ENCODE data around the gene RIMBP3C. TPM values are rescaled to one million over a fixed set of nuclear protein-coding genes. Genes with fewer than 3 reads are reported as not detected.
"Not testable (repeated sequence)": the region's sequence is repeated elsewhere in the genome, so short reads cannot be mapped to it uniquely, and the experiment has no call there.

RIMBP3C gene
- total and polyA plus RNA-seq, 2 donors (not counting 1 experiment from before 2014, with no cell fraction given), result 0.22 to 0.89 TPM

DNA sequence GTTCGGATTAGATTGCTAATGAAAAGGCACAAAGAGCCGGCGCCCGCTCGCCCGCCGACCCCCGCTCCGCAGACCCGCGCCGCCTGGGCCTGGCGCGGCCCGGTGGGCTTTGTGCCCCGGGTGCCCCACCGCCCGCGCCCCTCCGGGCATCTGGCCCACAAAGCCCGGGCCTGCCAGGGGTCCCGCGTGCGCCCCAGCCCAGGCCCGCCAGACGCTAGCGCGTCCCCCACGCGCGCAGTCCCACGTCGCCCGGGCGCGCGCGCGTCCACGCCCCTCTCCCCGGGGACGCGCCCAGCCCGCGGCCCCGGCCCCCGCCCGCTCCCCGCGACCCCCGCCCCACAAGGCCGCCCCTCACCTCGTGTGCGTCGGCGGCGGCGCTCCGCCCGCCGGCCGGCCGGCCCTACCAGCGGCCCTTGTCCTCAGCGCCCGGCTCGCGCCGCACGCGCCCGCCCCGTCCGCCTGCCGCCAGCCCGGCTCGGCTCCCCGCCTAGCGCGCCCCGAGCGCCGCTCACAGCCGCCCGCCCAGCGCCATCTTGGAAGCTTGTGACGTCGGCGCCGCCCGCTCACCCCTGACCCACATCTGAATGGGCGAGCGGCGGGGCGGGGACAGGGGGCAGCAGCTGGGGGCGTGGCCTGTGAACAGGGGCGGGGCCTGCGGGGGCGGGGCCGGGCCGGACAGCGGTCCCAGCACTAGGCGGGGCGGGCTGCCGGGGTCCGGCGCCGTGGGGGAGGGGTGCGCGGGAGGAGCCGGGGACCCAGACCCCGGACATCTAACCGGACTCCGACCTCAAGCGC is 34.1 kb downstream of the RIMBP3C start:
- H3K9me3 Mint-ChIP-seq (ENCODE audit: insufficient read depth); CTCF ChIA-PET; H2AFZ ChIP-seq (ENCODE audit: insufficient read depth, low read depth, low read length, poor library complexity, severe bottlenecking); H3K4me2 ChIP-seq (replicated peaks; ENCODE audit: low read depth, low read length, poor library complexity, severe bottlenecking); H3K9me3 ChIP-seq (ENCODE audit: control extremely low read depth in 1 of 3, control insufficient read depth in 2 of 3, insufficient read depth in 1 of 3, low read length in 2 of 3); H3K27me3 ChIP-seq (replicated peaks in 1 of 4; ENCODE audit: control extremely low read depth in 1 of 4, control insufficient read depth in 3 of 4, insufficient read depth in 4 of 4, low read length in 3 of 4); H3K4me3 ChIP-seq (ENCODE audit: control extremely low read depth in 1 of 5, extremely low read depth in 1 of 5, insufficient read depth in 1 of 5, low read depth in 2 of 5, low read length in 4 of 5); H3K4me1 Mint-ChIP-seq; H3K79me2 ChIP-seq (ENCODE audit: control insufficient read depth, insufficient read depth, low read length); H3K27me3 Mint-ChIP-seq; H3K4me3 Mint-ChIP-seq; H3K36me3 ChIP-seq (replicated peaks in 1 of 2; ENCODE audit: control extremely low read depth in 1 of 2, control insufficient read depth in 1 of 2, extremely low read depth in 1 of 2, insufficient read depth in 2 of 2, low read length in 1 of 2); intact Hi-C loops (cut with micrococcal nuclease); H4K20me1 ChIP-seq (ENCODE audit: control insufficient read depth, insufficient read depth, low read length, poor library complexity, severe bottlenecking); H3K4me1 ChIP-seq (ENCODE audit: control insufficient read depth in 2 of 2, insufficient read depth in 2 of 2, low read length in 2 of 2); POLR2A ChIA-PET; H3K9ac ChIP-seq (ENCODE audit: low read length); H3K27ac Mint-ChIP-seq; DNase-seq; H3K27ac ChIP-seq (ENCODE audit: low read length in 2 of 2): not testable (repeated sequence)
- peak; percentile 83 for ATAC-seq (ENCODE audit: low read depth)
- no CpG with 5 or more reads among the region's 115 CpGs for WGBS (ENCODE audit: insufficient coverage)

GRCh38 chr22:21516522-21516921 is 34.7 kb downstream of the RIMBP3C start:
- ATAC-seq (ENCODE audit: low read depth); H4K20me1 ChIP-seq (ENCODE audit: control insufficient read depth, insufficient read depth, low read length, poor library complexity, severe bottlenecking); H3K9me3 Mint-ChIP-seq (ENCODE audit: insufficient read depth); intact Hi-C loops (cut with micrococcal nuclease); H3K4me2 ChIP-seq (replicated peaks; ENCODE audit: low read depth, low read length, poor library complexity, severe bottlenecking); H3K27ac Mint-ChIP-seq; H3K4me3 ChIP-seq (ENCODE audit: control extremely low read depth in 1 of 5, extremely low read depth in 1 of 5, insufficient read depth in 1 of 5, low read depth in 2 of 5, low read length in 4 of 5); H3K4me3 Mint-ChIP-seq; H3K9ac ChIP-seq (ENCODE audit: low read length); CTCF ChIA-PET; H3K36me3 ChIP-seq (replicated peaks in 1 of 2; ENCODE audit: control extremely low read depth in 1 of 2, control insufficient read depth in 1 of 2, extremely low read depth in 1 of 2, insufficient read depth in 2 of 2, low read length in 1 of 2); H2AFZ ChIP-seq (ENCODE audit: insufficient read depth, low read depth, low read length, poor library complexity, severe bottlenecking); POLR2A ChIA-PET; H3K27me3 Mint-ChIP-seq; DNase-seq; H3K27me3 ChIP-seq (replicated peaks in 1 of 4; ENCODE audit: control extremely low read depth in 1 of 4, control insufficient read depth in 3 of 4, insufficient read depth in 4 of 4, low read length in 3 of 4); H3K9me3 ChIP-seq (ENCODE audit: control extremely low read depth in 1 of 3, control insufficient read depth in 2 of 3, insufficient read depth in 1 of 3, low read length in 2 of 3); H3K79me2 ChIP-seq (ENCODE audit: control insufficient read depth, insufficient read depth, low read length); H3K27ac ChIP-seq (ENCODE audit: low read length in 2 of 2); H3K4me1 Mint-ChIP-seq; H3K4me1 ChIP-seq (ENCODE audit: control insufficient read depth in 2 of 2, insufficient read depth in 2 of 2, low read length in 2 of 2): not testable (repeated sequence)
- no CpG with 5 or more reads among the region's 22 CpGs for WGBS (ENCODE audit: insufficient coverage)

DNA sequence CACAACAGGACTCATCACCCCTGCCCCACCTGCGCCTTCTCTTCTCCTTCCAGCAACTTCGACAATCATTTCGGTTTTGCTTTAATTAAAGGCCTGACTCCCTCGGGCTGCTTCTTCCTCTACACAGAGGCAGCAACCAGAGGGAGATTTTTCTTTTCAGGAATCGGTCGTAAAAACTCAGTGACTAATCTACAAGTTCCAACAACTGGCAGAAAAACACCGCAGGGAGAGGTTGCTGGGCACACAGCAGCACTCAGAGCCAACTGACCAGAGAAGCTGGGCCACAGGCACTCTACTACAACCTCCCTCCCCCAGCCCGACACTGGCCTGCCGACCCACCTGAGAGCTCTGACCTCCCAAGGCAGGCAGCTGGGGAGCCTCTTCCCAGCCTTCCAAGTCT is 36.0 kb downstream of the RIMBP3C start:
- intact Hi-C loops (cut with micrococcal nuclease); H3K4me3 Mint-ChIP-seq; H3K27me3 ChIP-seq (replicated peaks in 1 of 4; ENCODE audit: control extremely low read depth in 1 of 4, control insufficient read depth in 3 of 4, insufficient read depth in 4 of 4, low read length in 3 of 4); CTCF ChIA-PET; H3K27ac Mint-ChIP-seq; H3K9me3 Mint-ChIP-seq (ENCODE audit: insufficient read depth); H3K27ac ChIP-seq (ENCODE audit: low read length in 2 of 2); H3K4me2 ChIP-seq (replicated peaks; ENCODE audit: low read depth, low read length, poor library complexity, severe bottlenecking); POLR2A ChIA-PET; H2AFZ ChIP-seq (ENCODE audit: insufficient read depth, low read depth, low read length, poor library complexity, severe bottlenecking); H3K9ac ChIP-seq (ENCODE audit: low read length); DNase-seq; H3K9me3 ChIP-seq (ENCODE audit: control extremely low read depth in 1 of 3, control insufficient read depth in 2 of 3, insufficient read depth in 1 of 3, low read length in 2 of 3); H3K27me3 Mint-ChIP-seq; ATAC-seq (ENCODE audit: low read depth); H4K20me1 ChIP-seq (ENCODE audit: control insufficient read depth, insufficient read depth, low read length, poor library complexity, severe bottlenecking); H3K4me3 ChIP-seq (ENCODE audit: control extremely low read depth in 1 of 5, extremely low read depth in 1 of 5, insufficient read depth in 1 of 5, low read depth in 2 of 5, low read length in 4 of 5); H3K4me1 ChIP-seq (ENCODE audit: control insufficient read depth in 2 of 2, insufficient read depth in 2 of 2, low read length in 2 of 2); H3K79me2 ChIP-seq (ENCODE audit: control insufficient read depth, insufficient read depth, low read length); H3K36me3 ChIP-seq (replicated peaks in 1 of 2; ENCODE audit: control extremely low read depth in 1 of 2, control insufficient read depth in 1 of 2, extremely low read depth in 1 of 2, insufficient read depth in 2 of 2, low read length in 1 of 2); H3K4me1 Mint-ChIP-seq: not testable (repeated sequence)
- no CpG with 5 or more reads among the region's 9 CpGs for WGBS (ENCODE audit: insufficient coverage)

DNA sequence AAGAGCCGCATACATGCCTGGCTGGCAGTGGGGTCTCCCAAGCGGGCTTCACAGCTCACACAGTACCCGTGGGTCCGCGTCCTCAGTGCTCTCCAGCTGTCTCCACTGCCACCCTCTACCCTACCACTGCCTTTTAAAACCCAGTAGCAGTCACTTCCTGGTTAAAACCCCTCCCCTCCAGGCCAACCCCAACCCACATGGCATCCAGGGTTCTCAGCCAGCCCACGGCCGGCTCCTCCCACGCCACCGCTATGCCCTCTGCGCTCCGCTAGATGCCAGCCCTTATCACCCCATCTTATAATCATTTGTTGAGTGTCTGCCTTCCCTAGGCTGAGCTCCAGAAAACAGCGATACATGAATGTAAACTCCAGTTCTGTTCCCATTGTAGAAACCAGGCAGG is 37.1 kb downstream of the RIMBP3C start:
- H3K4me1 Mint-ChIP-seq; H3K9me3 ChIP-seq (ENCODE audit: control extremely low read depth in 1 of 3, control insufficient read depth in 2 of 3, insufficient read depth in 1 of 3, low read length in 2 of 3); H3K27me3 Mint-ChIP-seq; H3K27me3 ChIP-seq (replicated peaks in 1 of 4; ENCODE audit: control extremely low read depth in 1 of 4, control insufficient read depth in 3 of 4, insufficient read depth in 4 of 4, low read length in 3 of 4); H3K27ac ChIP-seq (ENCODE audit: low read length in 2 of 2); H3K4me3 Mint-ChIP-seq; H3K36me3 ChIP-seq (replicated peaks in 1 of 2; ENCODE audit: control extremely low read depth in 1 of 2, control insufficient read depth in 1 of 2, extremely low read depth in 1 of 2, insufficient read depth in 2 of 2, low read length in 1 of 2); H4K20me1 ChIP-seq (ENCODE audit: control insufficient read depth, insufficient read depth, low read length, poor library complexity, severe bottlenecking); CTCF ChIA-PET; POLR2A ChIA-PET; H3K79me2 ChIP-seq (ENCODE audit: control insufficient read depth, insufficient read depth, low read length); intact Hi-C loops (cut with micrococcal nuclease); H3K4me3 ChIP-seq (ENCODE audit: control extremely low read depth in 1 of 5, extremely low read depth in 1 of 5, insufficient read depth in 1 of 5, low read depth in 2 of 5, low read length in 4 of 5); H3K27ac Mint-ChIP-seq; H2AFZ ChIP-seq (ENCODE audit: insufficient read depth, low read depth, low read length, poor library complexity, severe bottlenecking); H3K9ac ChIP-seq (ENCODE audit: low read length); H3K4me1 ChIP-seq (ENCODE audit: control insufficient read depth in 2 of 2, insufficient read depth in 2 of 2, low read length in 2 of 2); H3K9me3 Mint-ChIP-seq (ENCODE audit: insufficient read depth); H3K4me2 ChIP-seq (replicated peaks; ENCODE audit: low read depth, low read length, poor library complexity, severe bottlenecking); DNase-seq: not testable (repeated sequence)
- peak; percentile 72 for ATAC-seq (ENCODE audit: low read depth)
- no CpG with 5 or more reads among the region's 12 CpGs for WGBS (ENCODE audit: insufficient coverage)

Data from B cell (primary cell).